ENCODE data around the gene IARS2. TPM values are rescaled to one million over a fixed set of nuclear protein-coding genes. Genes with fewer than 3 reads are reported as not detected.
"Not testable (repeated sequence)": the region's sequence is repeated elsewhere in the genome, so short reads cannot be mapped to it uniquely, and the experiment has no call there.

IARS2 gene
- total and polyA plus RNA-seq, 2 donors from 2014 or later: 42.9 to 51.4 TPM

DNA sequence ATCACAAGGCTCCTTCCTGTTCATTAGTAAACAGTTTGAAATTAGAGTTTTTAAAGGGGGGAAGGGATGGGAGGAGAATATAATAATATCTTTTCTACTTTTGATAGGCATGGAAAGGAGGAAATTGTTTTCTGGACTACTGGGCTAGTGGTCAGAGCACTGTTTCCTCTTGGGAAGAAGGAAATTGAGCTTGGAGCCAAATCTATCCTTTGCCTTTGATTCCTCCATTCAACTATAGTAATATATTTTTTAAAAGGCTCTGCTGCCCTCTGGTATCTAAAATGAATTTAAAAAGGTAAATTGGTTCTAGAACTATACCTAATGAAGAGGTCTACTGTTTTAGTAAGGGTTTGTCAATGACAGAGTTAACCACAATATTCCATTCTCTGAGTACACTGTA is 5.9 kb downstream of the IARS2 start:
- no peak overlapping the region for H3K4me3 ChIP-seq (ENCODE audit: low read length in 3 of 3)
- peaks cover 3 to 9% (median 8%) of the 10 kb centered on the region in 3 donors for H3K36me3 ChIP-seq (ENCODE audit: control insufficient read depth in 2 of 3, insufficient read depth in 3 of 3, low read length in 3 of 3)
- H3K9ac ChIP-seq (ENCODE audit: low read length in 3 of 3): no peak overlapping the region
- no peak for DNase-seq
- no peaks in the 10 kb centered on the region for H3K27me3 ChIP-seq (ENCODE audit: control insufficient read depth, insufficient read depth, low read length)
- TF ChIP-seq, protein P1, sequence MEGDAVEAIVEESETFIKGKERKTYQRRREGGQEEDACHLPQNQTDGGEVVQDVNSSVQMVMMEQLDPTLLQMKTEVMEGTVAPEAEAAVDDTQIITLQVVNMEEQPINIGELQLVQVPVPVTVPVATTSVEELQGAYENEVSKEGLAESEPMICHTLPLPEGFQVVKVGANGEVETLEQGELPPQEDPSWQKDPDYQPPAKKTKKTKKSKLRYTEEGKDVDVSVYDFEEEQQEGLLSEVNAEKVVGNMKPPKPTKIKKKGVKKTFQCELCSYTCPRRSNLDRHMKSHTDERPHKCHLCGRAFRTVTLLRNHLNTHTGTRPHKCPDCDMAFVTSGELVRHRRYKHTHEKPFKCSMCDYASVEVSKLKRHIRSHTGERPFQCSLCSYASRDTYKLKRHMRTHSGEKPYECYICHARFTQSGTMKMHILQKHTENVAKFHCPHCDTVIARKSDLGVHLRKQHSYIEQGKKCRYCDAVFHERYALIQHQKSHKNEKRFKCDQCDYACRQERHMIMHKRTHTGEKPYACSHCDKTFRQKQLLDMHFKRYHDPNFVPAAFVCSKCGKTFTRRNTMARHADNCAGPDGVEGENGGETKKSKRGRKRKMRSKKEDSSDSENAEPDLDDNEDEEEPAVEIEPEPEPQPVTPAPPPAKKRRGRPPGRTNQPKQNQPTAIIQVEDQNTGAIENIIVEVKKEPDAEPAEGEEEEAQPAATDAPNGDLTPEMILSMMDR (IDR thresholded peaks at IDR 0.05; ENCODE audit: borderline replicate concordance, extremely low read depth, insufficient read depth): no peak
- FAIRE-seq: no peak
- H3K4me1 ChIP-seq (ENCODE audit: control insufficient read depth in 2 of 3, insufficient read depth in 2 of 3, low read depth in 1 of 3, low read length in 3 of 3): peaks cover 0 to 4% (median 4%) of the 10 kb centered on the region in 3 donors
- intact Hi-C loops (cut with DNase I): no loop called here
- H3K9me3 ChIP-seq (ENCODE audit: control insufficient read depth in 2 of 3, insufficient read depth in 1 of 3, low read length in 3 of 3): no peaks in the 10 kb centered on the region
- no peak overlapping the region for H3K27ac ChIP-seq (ENCODE audit: low read depth in 2 of 2, low read length in 2 of 2)

DNA sequence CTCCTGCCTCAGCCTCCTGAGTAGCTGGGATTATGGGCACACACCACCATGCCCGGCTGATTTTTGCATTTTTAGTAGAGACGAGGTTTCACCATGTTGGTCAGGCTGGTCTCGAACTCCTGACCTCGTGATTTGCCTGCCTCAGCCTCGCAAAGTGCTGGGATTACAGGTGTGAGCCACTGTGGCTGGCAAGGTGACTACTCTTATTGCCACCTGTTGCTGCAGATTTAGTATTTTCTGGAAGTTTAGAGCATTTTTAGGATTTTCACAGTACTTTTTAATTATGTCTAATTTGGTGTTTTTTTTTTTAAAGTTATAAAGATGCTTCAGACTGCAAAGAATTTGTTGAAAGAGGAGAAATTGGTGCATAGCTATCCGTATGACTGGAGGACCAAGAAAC is 16.5 kb downstream of the IARS2 start:
- H3K9ac ChIP-seq (ENCODE audit: low read length in 3 of 3); FAIRE-seq; H3K9me3 ChIP-seq (ENCODE audit: control insufficient read depth in 2 of 3, insufficient read depth in 1 of 3, low read length in 3 of 3); H3K4me3 ChIP-seq (ENCODE audit: low read length in 3 of 3); H3K27ac ChIP-seq (ENCODE audit: low read depth in 2 of 2, low read length in 2 of 2); H3K27me3 ChIP-seq (ENCODE audit: control insufficient read depth, insufficient read depth, low read length); DNase-seq; intact Hi-C loops (cut with DNase I); H3K4me1 ChIP-seq (ENCODE audit: control insufficient read depth in 2 of 3, insufficient read depth in 2 of 3, low read depth in 1 of 3, low read length in 3 of 3): not testable (repeated sequence)
- H3K36me3 ChIP-seq (ENCODE audit: control insufficient read depth in 2 of 3, insufficient read depth in 3 of 3, low read length in 3 of 3): peaks cover 5 to 29% (median 11%) of the 10 kb centered on the region in 3 donors

DNA sequence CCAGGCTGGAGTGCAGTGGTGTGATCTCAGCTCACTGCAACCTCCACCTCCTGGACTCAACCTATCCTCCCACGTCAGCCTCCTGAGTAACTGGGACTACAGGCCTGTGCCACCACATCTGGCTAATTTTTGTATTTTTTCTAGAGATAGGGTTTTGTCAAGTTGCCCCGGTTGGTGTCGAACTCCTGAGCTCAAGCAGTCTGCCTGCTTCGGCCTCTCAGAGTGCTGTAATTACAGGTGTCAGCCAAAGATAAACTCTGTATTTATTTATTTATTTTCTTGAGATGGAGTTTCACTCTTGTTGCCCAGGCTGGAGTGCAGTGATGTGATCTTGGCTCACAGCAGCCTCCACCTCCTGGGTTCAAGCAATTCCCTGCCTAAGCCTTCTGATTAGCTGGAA is 18.7 kb downstream of the IARS2 start:
- H3K27me3 ChIP-seq (ENCODE audit: control insufficient read depth, insufficient read depth, low read length); H3K27ac ChIP-seq (ENCODE audit: low read depth in 2 of 2, low read length in 2 of 2); H3K4me3 ChIP-seq (ENCODE audit: low read length in 3 of 3); FAIRE-seq; DNase-seq; H3K9ac ChIP-seq (ENCODE audit: low read length in 3 of 3); intact Hi-C loops (cut with DNase I); H3K4me1 ChIP-seq (ENCODE audit: control insufficient read depth in 2 of 3, insufficient read depth in 2 of 3, low read depth in 1 of 3, low read length in 3 of 3); H3K9me3 ChIP-seq (ENCODE audit: control insufficient read depth in 2 of 3, insufficient read depth in 1 of 3, low read length in 3 of 3): not testable (repeated sequence)
- H3K36me3 ChIP-seq (ENCODE audit: control insufficient read depth in 2 of 3, insufficient read depth in 3 of 3, low read length in 3 of 3): peaks cover 9 to 18% (median 10%) of the 10 kb centered on the region in 3 donors

DNA sequence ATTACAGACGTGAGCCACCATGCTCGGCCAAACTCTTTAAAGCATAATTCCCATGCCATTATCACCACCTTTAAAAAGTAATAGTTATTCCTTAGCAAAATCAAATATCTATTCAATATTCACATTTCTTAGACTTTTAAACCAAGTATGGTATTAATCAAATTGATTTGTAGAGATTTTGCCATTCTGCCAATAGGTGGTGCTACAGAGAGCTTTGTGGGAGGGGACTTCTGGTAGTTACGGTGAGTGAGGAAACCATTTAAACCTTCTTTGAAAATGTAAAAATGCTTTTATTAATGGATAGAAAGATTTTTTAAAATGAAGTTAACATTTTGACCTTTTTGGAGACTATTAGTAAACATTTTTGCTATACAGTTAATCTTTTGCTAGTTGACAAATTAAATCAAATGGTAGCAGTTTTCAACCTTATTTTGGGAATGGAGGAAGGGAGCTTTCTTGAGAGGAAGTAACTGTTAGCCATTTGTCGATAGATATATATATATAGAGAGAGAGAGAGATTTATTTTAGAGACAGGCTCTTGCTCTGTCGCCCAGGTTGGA is 19.3 kb downstream of the IARS2 start:
- FAIRE-seq (no peak), DNase-seq (peak in 2 of 5 donors; percentile 3 to 11)
- intact Hi-C loops (cut with DNase I): no loop called here
- H3K4me3 ChIP-seq (ENCODE audit: low read length in 3 of 3): no peak overlapping the region
- TF ChIP-seq, protein P1 (IDR thresholded peaks at IDR 0.05; ENCODE audit: borderline replicate concordance, extremely low read depth, insufficient read depth): peak; percentile 1
- H3K9ac ChIP-seq (ENCODE audit: low read length in 3 of 3): no peak overlapping the region
- peaks cover 6 to 16% (median 10%) of the 10 kb centered on the region in 3 donors for H3K36me3 ChIP-seq (ENCODE audit: control insufficient read depth in 2 of 3, insufficient read depth in 3 of 3, low read length in 3 of 3)
- no peak overlapping the region for H3K27ac ChIP-seq (ENCODE audit: low read depth in 2 of 2, low read length in 2 of 2)
- H3K27me3 ChIP-seq (ENCODE audit: control insufficient read depth, insufficient read depth, low read length): no peaks in the 10 kb centered on the region
- H3K9me3 ChIP-seq (ENCODE audit: control insufficient read depth in 2 of 3, insufficient read depth in 1 of 3, low read length in 3 of 3): no peaks in the 10 kb centered on the region
- no peaks in the 10 kb centered on the region for H3K4me1 ChIP-seq (ENCODE audit: control insufficient read depth in 2 of 3, insufficient read depth in 2 of 3, low read depth in 1 of 3, low read length in 3 of 3)
